ENCODE results near the gene ERFL. TPM values are rescaled to one million over a fixed set of nuclear protein-coding genes. Genes with fewer than 3 reads are reported as not detected.

The ERFL gene
- total RNA-seq, 6 experiments from 2014 or later, result 0.09 to 0.17 (median 0.12) TPM; not detected in 2

GRCh38 chr19:41904118-41904870, 24.0 kb downstream of the ERFL start:
- Mint-ChIP-seq H3K9me3 (no peaks in the 10 kb centered on the region), H3K36me3 (ENCODE audit: low read depth) (peaks cover 18% of the 10 kb centered on the region), H3K27me3 (ENCODE audit: insufficient read depth) (peaks cover under 1% of the 10 kb centered on the region), H3K27ac (no peak overlapping the region), H3K4me3 (no peak overlapping the region), H3K4me1 (ENCODE audit: low read depth) (no peaks in the 10 kb centered on the region)
- no peak for TF ChIP-seq CTCF (IDR thresholded peaks at IDR 0.05)
- DNase-seq, result no peak

DNA sequence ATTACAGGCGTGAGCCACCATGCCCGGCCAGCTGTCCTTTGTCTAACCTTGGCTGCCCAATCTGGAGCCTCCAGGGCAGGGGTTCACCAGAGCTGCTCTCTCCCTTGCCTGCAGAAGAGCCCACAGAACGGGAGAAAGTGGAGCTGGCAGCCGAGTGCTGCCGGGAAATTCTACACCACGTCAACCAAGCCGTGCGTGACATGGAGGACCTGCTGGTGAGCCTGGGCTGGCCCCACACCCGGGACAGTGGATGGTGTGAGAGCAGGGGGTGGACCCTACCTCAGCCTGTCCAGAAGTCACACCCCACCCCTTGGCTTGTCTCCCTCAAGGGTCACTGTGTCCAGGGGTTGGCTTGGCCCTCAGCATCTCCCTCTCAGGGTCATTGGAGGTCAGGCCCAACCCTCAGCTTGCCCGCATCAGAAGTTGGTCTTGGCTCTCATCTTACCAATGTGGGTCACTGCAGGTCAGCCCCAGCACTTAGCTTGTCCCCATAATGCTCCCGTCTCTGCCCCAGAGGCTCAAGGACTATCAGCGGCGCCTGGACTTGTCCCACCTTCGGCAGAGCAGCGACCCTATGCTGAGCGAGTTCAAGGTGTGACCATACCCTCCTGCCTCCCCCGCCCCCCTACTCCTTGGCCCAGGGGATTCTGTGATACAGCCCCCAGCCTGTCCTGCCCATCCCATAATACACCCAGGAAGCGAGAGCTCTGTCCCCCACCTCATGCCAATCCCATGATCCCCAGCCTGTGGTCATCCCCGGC, 24.9 kb downstream of the ERFL start:
- Mint-ChIP-seq H3K4me1 (ENCODE audit: low read depth) (no peaks in the 10 kb centered on the region), H3K27ac (no peak overlapping the region), H3K36me3 (ENCODE audit: low read depth) (peaks cover 21% of the 10 kb centered on the region), H3K27me3 (ENCODE audit: insufficient read depth) (no peaks in the 10 kb centered on the region; the same call in 1 of the 2 replicates), H3K9me3 (no peaks in the 10 kb centered on the region), H3K4me3 (no peak overlapping the region)
- DNase-seq, result no peak
- no peak for TF ChIP-seq CTCF (IDR thresholded peaks at IDR 0.05)

DNA sequence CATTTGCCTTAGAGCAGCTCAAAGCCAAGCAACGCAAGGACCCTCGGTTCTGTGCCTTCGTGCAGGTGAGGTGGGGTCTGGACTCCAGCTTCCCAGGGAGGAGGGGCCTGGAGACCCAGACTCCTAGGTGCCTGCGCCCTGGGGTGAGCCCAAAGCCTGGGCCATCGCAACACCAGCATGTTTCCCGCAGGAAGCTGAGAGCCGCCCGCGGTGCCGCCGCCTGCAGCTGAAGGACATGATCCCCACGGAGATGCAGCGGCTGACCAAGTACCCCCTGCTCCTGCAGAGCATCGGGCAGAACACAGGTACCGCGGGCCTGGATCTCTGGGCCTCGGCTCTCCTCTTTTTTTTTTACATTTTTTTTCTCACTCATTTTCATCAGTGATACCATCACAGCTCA, 25.7 kb downstream of the ERFL start:
- Mint-ChIP-seq H3K36me3 (ENCODE audit: low read depth) (peaks cover 21% of the 10 kb centered on the region), H3K27ac (no peak overlapping the region), H3K9me3 (no peaks in the 10 kb centered on the region), H3K27me3 (ENCODE audit: insufficient read depth) (no peaks in the 10 kb centered on the region; the same call in 1 of the 2 replicates), H3K4me3 (no peak overlapping the region), H3K4me1 (ENCODE audit: low read depth) (no peaks in the 10 kb centered on the region)
- no peak for DNase-seq
- no peak for TF ChIP-seq CTCF (IDR thresholded peaks at IDR 0.05)

- Mint-ChIP-seq H3K27me3 (ENCODE audit: insufficient read depth) (no peaks in the 10 kb centered on the region; the same call in 1 of the 2 replicates), H3K27ac (no peak overlapping the region), H3K4me1 (ENCODE audit: low read depth) (no peaks in the 10 kb centered on the region), H3K4me3 (no peak overlapping the region), H3K36me3 (ENCODE audit: low read depth) (peaks cover 19% of the 10 kb centered on the region), H3K9me3 (no peaks in the 10 kb centered on the region)
- no peak for TF ChIP-seq CTCF (IDR thresholded peaks at IDR 0.05)
- DNase-seq, result no peak
These were observed 26.4 kb downstream of the ERFL start for GRCh38 chr19:41901707-41902360.

DNA sequence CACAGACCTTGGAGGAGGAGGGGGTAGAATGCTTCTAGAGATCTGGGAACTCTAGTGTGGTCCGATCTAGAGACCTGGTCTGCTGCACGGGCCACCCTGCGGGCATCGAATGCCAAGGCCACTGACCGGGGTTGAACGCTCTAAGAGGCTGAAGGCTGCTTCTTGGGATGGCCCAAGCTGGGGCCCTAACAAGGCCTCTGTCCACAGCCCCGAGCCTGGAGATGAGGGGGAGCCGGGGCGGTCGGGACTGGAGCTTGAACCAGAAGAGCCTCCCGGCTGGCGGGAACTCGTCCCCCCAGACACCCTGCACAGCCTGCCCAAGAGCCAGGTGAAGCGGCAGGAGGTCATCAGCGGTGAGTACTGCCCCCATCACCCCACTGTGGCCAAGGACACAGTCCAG, 30.0 kb downstream of the ERFL start:
- Mint-ChIP-seq H3K27me3 (ENCODE audit: insufficient read depth) (no peaks in the 10 kb centered on the region), H3K4me1 (ENCODE audit: low read depth) (no peaks in the 10 kb centered on the region), H3K9me3 (no peaks in the 10 kb centered on the region), H3K4me3 (no peak overlapping the region), H3K36me3 (ENCODE audit: low read depth) (peaks cover 8% of the 10 kb centered on the region; the same call in 1 of the 2 replicates), H3K27ac (no peak overlapping the region)
- no peak for DNase-seq
- TF ChIP-seq CTCF (IDR thresholded peaks at IDR 0.05), result no peak

All from HFFc6 (cell line).